PC-3 (cell line): Measurements from ENCODE around the gene CFAP20DC. TPM values are rescaled to one million over a fixed set of nuclear protein-coding genes. Genes with fewer than 3 reads are reported as not detected.

Experiments used
- ATAC-seq: fragments of 200-7000 bp; cut with Tn5 transposase; 2 replicates; pipeline ENCODE4 v1.9.1; 2020; ENCODE audit warnings: mild to moderate bottlenecking, moderate library complexity
- BruUV-seq: library from RNA; stranded (reverse); fragments of 400-500 nt; replicated peaks from 2 replicates; lab custom pipeline; 2021; lab: Mats Ljungman, UMichigan
- CTCF ChIA-PET: fragments of 300-600 bp; sonication (Branson Sonifier 250); formaldehyde crosslinking; loops from one replicate; lab custom pipeline; 2022; ENCODE audit warnings: antibody characterized with exemption; lab: Charles Lee
- POLR2A ChIA-PET: fragments of 300-600 bp; sonication (Branson Sonifier 250); formaldehyde crosslinking; loops from one replicate; lab custom pipeline; 2022; ENCODE audit warnings: antibody characterized with exemption; ENCODE audit not compliant: unreplicated experiment; lab: Charles Lee
- DNase-seq: peaks from one replicate; pipeline ENCODE4 v3.0.0-alpha.2; 2015
- H2AFZ ChIP-seq: fragments of 300-600 bp; sonication (generic); 2 replicates; pipeline ENCODE4 v1.6.0; 2016; ENCODE audit warnings: antibody characterized with exemption, low read length
- H3F3A ChIP-seq: fragments of 300-600 bp; sonication (generic); one replicate; pipeline ENCODE4 v1.6.0; 2017; ENCODE audit warnings: antibody characterized with exemption, low read length, control low read depth, mild to moderate bottlenecking; ENCODE audit not compliant: unreplicated experiment
- H3K27ac ChIP-seq: fragments of 300-600 bp; sonication (generic); 2 replicates; pipeline ENCODE4 v1.5.1; 2016; ENCODE audit warnings: mild to moderate bottlenecking, low read length
- H3K27me3 ChIP-seq: fragments of 300-600 bp; sonication (generic); 2 replicates; pipeline ENCODE4 v1.6.1; 2016; ENCODE audit warnings: low read length, mixed read lengths
- H3K36me3 ChIP-seq: fragments of 300-600 bp; sonication (generic); 2 replicates; pipeline ENCODE4 v1.6.1; 2016; ENCODE audit warnings: low read depth, mixed run types, low read length, mixed read lengths
- H3K4me1 ChIP-seq: fragments of 300-600 bp; sonication (generic); 2 replicates; pipeline ENCODE4 v1.5.1; 2016; ENCODE audit warnings: low read length; ENCODE audit not compliant: insufficient read depth
- H3K4me2 ChIP-seq: fragments of 300-600 bp; sonication (generic); 2 replicates; pipeline ENCODE4 v1.6.0; 2016; ENCODE audit warnings: low read length
- H3K4me3 ChIP-seq: fragments of 300-600 bp; sonication (generic); 2 replicates; pipeline ENCODE4 v1.5.1; 2016; ENCODE audit warnings: mild to moderate bottlenecking, low read length, mixed read lengths
- H3K79me2 ChIP-seq: fragments of 300-600 bp; sonication (generic); 2 replicates; pipeline ENCODE4 v1.6.1; 2017; ENCODE audit warnings: low read length, mixed read lengths
- H3K9ac ChIP-seq: fragments of 300-600 bp; sonication (generic); 2 replicates; pipeline ENCODE4 v1.6.0; 2016; ENCODE audit warnings: mild to moderate bottlenecking, low read length
- H3K9me2 ChIP-seq: fragments of 300-600 bp; sonication (generic); replicated peaks from 2 replicates; pipeline ENCODE4 v1.6.1; 2016; ENCODE audit warnings: mixed run types, low read length, mixed read lengths
- H3K9me3 ChIP-seq: fragments of 300-600 bp; sonication (generic); 2 replicates; pipeline ENCODE4 v1.6.1; 2016; ENCODE audit warnings: low read length, mixed read lengths
- H4K20me1 ChIP-seq: fragments of 300-600 bp; sonication (generic); 2 replicates; pipeline ENCODE4 v1.6.1; 2016; ENCODE audit warnings: low read length, mixed read lengths
- CTCF ChIP-seq: fragments of 300-600 bp; sonication (generic); conservative IDR thresholded peaks from 2 replicates; pipeline ENCODE4 v1.5.1; 2017; ENCODE audit warnings: antibody characterized with exemption, low read depth, mild to moderate bottlenecking, low read length
- EZH2 ChIP-seq: fragments of 300-600 bp; sonication (generic); IDR thresholded peaks from one replicate; pipeline ENCODE4 v1.6.1; 2017; ENCODE audit warnings: antibody characterized with exemption, mild to moderate bottlenecking, low read length; ENCODE audit not compliant: unreplicated experiment
- EZH2phosphoT487 ChIP-seq: fragments of 300-600 bp; sonication (generic); IDR thresholded peaks from 2 replicates; pipeline ENCODE4 v1.6.1; 2018; ENCODE audit warnings: mild to moderate bottlenecking, antibody characterized with exemption, low read length, borderline replicate concordance
- intact Hi-C: fragments of 100-400 bp; cut with micrococcal nuclease; formaldehyde crosslinking; loops from 2 replicates; pipeline ENCODE4 v1.9.0; 2023
- total RNA-seq: library from RNA; depleted of rRNA; stranded (reverse); fragments of >200 nt; gene quantifications from 2 replicates; pipeline ENCODE4 v1.2.3, GENCODE V29; 2014

The CFAP20DC gene
- total RNA-seq, 1 experiment from 2014 or later, result 15.4 TPM

- Histone ChIP-seq H4K20me1 (no peaks in the 10 kb centered on the region), H3F3A (no peaks in the 10 kb centered on the region), H3K9me3 (no peaks in the 10 kb centered on the region), H3K4me3 (no peak overlapping the region), H3K9ac (no peak overlapping the region), H3K4me1 (no peaks in the 10 kb centered on the region), H2AFZ (no peak overlapping the region), H3K36me3 (no peaks in the 10 kb centered on the region), H3K27ac (no peak overlapping the region), H3K9me2 (no peaks in the 10 kb centered on the region), H3K4me2 (no peak overlapping the region), H3K79me2 (no peaks in the 10 kb centered on the region), H3K27me3 (no peaks in the 10 kb centered on the region)
- DNase-seq (no peak), ATAC-seq (no peak)
- CTCF ChIA-PET, result no interaction called here
- intact Hi-C loops, result no loop called here
- TF ChIP-seq EZH2 (no peak), CTCF (no peak), EZH2phosphoT487 (no peak)
- POLR2A ChIA-PET, result no interaction called here
- BruUV-seq, result no TSS peak
Observed at GRCh38 chr3:58769065-58769464, 280.8 kb downstream of the CFAP20DC start.

GRCh38 chr3:58766587-58767282 lies 283.1 kb downstream of the CFAP20DC start:
- no peaks in the 10 kb centered on the region for H3K79me2 ChIP-seq
- no peak for ATAC-seq
- POLR2A ChIA-PET, result no interaction called here
- H3K4me1 ChIP-seq, result no peaks in the 10 kb centered on the region
- no peaks in the 10 kb centered on the region for H3K9me3 ChIP-seq
- H3K4me3 ChIP-seq, result no peak overlapping the region
- H3K36me3 ChIP-seq, result no peaks in the 10 kb centered on the region
- no peaks in the 10 kb centered on the region for H3K9me2 ChIP-seq
- DNase-seq, result no peak
- CTCF ChIA-PET, result no interaction called here
- no peak overlapping the region for H3K4me2 ChIP-seq
- BruUV-seq, result no TSS peak
- intact Hi-C loops, result no loop called here
- H4K20me1 ChIP-seq, result no peaks in the 10 kb centered on the region
- no peak overlapping the region for H3K9ac ChIP-seq
- H3K27ac ChIP-seq, result no peak overlapping the region
- H3F3A ChIP-seq, result no peaks in the 10 kb centered on the region
- H2AFZ ChIP-seq, result no peak overlapping the region
- no peak for TF ChIP-seq EZH2
- TF ChIP-seq EZH2phosphoT487, result no peak
- no peak for TF ChIP-seq CTCF
- H3K27me3 ChIP-seq, result no peaks in the 10 kb centered on the region

- no peaks in the 10 kb centered on the region for H3K9me2 ChIP-seq
- no peaks in the 10 kb centered on the region for H3F3A ChIP-seq
- no peak overlapping the region for H2AFZ ChIP-seq
- H4K20me1 ChIP-seq, result no peaks in the 10 kb centered on the region
- H3K79me2 ChIP-seq, result no peaks in the 10 kb centered on the region
- H3K27ac ChIP-seq, result no peak overlapping the region
- no peak overlapping the region for H3K4me3 ChIP-seq
- no peak for TF ChIP-seq EZH2phosphoT487
- TF ChIP-seq CTCF, result no peak
- no peak for TF ChIP-seq EZH2
- no TSS peak for BruUV-seq
- ChIA-PET CTCF (no interaction called here), POLR2A (no interaction called here)
- H3K27me3 ChIP-seq, result no peaks in the 10 kb centered on the region
- H3K9ac ChIP-seq, result no peak overlapping the region
- no peaks in the 10 kb centered on the region for H3K4me1 ChIP-seq
- H3K4me2 ChIP-seq, result no peak overlapping the region
- ATAC-seq (no peak), DNase-seq (no peak)
- intact Hi-C loops, result no loop called here
- no peaks in the 10 kb centered on the region for H3K9me3 ChIP-seq
- H3K36me3 ChIP-seq, result no peaks in the 10 kb centered on the region
Observed at GRCh38 chr3:58755150-58755549, 294.7 kb downstream of the CFAP20DC start.
